Subcutaneous abdominal adipose tissue (tissue), 5 donors: ENCODE results near the gene MIER1.

Experiments
- H3K27ac ChIP-seq: one replicate; pipeline ENCODE4 v1.7.0; 2013; ENCODE audit warnings: low read depth, mild to moderate bottlenecking, inconsistent platforms, low read length, moderate library complexity
- H3K27me3 ChIP-seq, 5 donors: one replicate each; pipeline ENCODE4 v1.7.0; 2013; ENCODE audit warnings: low read length in 5 of 5, inconsistent platforms in 1 of 5; ENCODE audit not compliant: control insufficient read depth in 5 of 5, insufficient read depth in 4 of 5
- H3K36me3 ChIP-seq, 5 donors: one replicate each; pipeline ENCODE4 v1.7.0; 2013; ENCODE audit warnings: low read length in 5 of 5; ENCODE audit not compliant: control insufficient read depth in 5 of 5, insufficient read depth in 5 of 5
- H3K4me1 ChIP-seq, 5 donors: one replicate each; pipeline ENCODE4 v1.7.0; 2013; ENCODE audit warnings: low read length in 5 of 5, mild to moderate bottlenecking in 3 of 5, moderate library complexity in 1 of 5; ENCODE audit not compliant: control insufficient read depth in 5 of 5, insufficient read depth in 5 of 5
- H3K4me3 ChIP-seq, 5 donors: one replicate each; pipeline ENCODE4 v1.7.0; 2013; ENCODE audit warnings: low read length in 5 of 5, low read depth in 1 of 5
- H3K9ac ChIP-seq, 5 donors: one replicate each; pipeline ENCODE4 v1.7.0; 2013; ENCODE audit warnings: low read length in 5 of 5, mild to moderate bottlenecking in 4 of 5, moderate library complexity in 3 of 5
- H3K9me3 ChIP-seq, 5 donors: one replicate each; pipeline ENCODE4 v1.7.0; 2013; ENCODE audit warnings: low read length in 5 of 5; ENCODE audit not compliant: control insufficient read depth in 5 of 5
- donor health status: healthy.
- donor health status: healthy.
- donor health status: healthy.
- donor health status: healthy.
- donor health status: healthy.

Gene MIER1

DNA sequence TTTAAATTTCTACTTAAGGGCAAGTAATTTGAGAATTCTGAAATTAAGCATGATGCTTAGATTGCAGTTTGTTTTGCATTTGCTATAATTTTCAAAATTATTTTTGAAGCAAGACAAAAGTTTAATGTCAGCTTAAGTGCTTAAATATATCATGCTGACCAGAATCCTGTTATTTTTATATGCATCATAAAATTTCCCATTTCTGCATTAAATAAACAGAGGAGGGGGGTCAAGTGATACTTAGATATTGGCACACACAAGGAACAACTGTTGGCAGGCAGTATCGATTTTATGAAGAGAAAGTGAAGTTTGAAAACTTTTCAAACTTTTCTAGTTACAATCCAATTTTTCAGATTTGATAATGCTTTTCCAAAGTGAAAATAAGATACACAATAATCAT, 61.0 kb downstream of the MIER1 start:
- Histone ChIP-seq H3K4me3 (no peak overlapping the region), H3K9me3 (no peaks in the 10 kb centered on the region), H3K4me1 (peaks cover 0 to 7% (median 0%) of the 10 kb centered on the region in 5 donors), H3K27me3 (no peaks in the 10 kb centered on the region), H3K9ac (no peak overlapping the region), H3K27ac (no peak overlapping the region), H3K36me3 (peaks cover 26 to 47% (median 37%) of the 10 kb centered on the region in 5 donors)

DNA sequence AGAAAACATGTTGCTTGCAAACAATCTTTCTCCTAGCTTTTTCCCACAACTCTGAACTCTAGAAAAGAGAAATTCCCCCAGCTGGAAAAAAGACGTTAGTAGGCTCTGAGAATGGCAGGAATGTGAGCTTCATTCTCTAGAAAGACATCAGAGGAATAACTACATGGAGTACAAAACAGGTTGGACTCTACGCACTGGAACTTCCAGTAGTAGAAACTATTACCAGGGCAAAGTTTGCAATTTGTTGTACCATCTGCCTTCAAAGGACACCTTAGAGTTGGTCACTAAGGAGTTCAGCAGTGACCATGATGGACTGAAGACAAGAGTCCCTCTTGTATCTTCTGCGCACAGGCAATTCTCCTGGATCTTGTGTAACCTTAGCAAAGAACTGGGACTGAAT, 68.3 kb downstream of the MIER1 start:
- H3K9me3 ChIP-seq, result no peaks in the 10 kb centered on the region
- H3K27ac ChIP-seq, result no peak overlapping the region
- H3K4me1 ChIP-seq, result no peaks in the 10 kb centered on the region
- peaks cover 8 to 21% (median 14%) of the 10 kb centered on the region in 5 donors for H3K36me3 ChIP-seq
- H3K9ac ChIP-seq, result no peak overlapping the region
- H3K27me3 ChIP-seq, result no peaks in the 10 kb centered on the region
- no peak overlapping the region for H3K4me3 ChIP-seq

DNA sequence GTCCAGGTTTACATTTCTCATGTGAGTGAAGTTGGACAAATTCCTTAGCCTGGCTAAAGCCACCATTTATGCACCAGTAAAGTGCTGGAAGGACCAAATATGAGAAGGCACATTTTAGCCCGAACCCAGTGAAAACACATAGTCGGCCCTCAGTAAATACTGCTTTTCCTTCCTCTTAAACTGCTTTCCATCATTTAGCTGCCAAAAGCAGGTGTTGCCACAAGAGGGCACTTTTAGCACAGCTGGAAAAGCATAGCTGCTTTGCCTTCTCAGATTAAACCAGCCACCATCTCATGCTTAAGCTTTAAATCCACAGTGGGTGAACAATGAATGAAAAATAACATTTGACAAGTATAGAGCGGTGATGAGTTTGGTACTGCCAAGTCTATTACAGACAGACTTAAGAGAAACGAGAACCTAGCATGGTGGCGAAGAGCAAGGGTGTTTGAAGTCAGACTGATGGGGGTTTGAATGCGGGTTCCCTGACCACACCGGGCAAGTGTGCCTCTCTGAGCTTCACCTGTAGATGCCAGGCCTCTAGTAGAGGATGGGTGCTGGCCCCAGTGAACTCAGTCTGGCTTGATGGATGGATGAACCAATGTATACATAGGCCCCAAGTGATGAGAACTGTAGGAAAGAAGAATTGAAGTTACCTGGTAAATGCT, 71.4 kb downstream of the MIER1 start:
- Histone ChIP-seq H3K27ac (no peak overlapping the region), H3K27me3 (no peaks in the 10 kb centered on the region)

DNA sequence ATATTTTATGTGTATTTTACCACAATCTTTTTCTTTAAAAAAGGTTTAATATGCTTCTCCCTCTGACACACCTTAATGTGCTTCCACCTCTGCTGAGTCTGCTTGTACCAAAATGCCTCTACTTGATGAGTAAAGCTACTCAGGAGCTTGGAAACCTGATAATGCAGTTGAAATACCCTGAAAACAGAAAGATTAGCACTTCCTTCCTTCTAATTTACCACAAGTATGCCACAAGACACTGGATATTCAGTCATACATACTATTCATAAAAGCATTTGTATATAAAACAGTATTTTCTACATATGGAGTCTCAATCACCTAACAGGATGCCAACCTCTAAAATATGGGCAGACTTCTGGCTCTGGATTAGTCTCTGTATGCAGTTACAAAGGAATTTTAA, 74.2 kb downstream of the MIER1 start:
- Histone ChIP-seq H3K36me3 (peaks cover 16 to 36% (median 24%) of the 10 kb centered on the region in 5 donors), H3K4me1 (peaks cover 0 to 6% (median 0%) of the 10 kb centered on the region in 5 donors), H3K27me3 (no peaks in the 10 kb centered on the region), H3K4me3 (no peak overlapping the region), H3K9ac (no peak overlapping the region), H3K27ac (no peak overlapping the region), H3K9me3 (no peaks in the 10 kb centered on the region)

More for the DNA sequence above, 71.4 kb downstream of the MIER1 start:
- H3K9me3 ChIP-seq, result no peaks in the 10 kb centered on the region
- peaks cover 2 to 20% (median 10%) of the 10 kb centered on the region in 5 donors for H3K36me3 ChIP-seq
- H3K9ac ChIP-seq, result no peak overlapping the region
- no peaks in the 10 kb centered on the region for H3K4me1 ChIP-seq
- no peak overlapping the region for H3K4me3 ChIP-seq

DNA sequence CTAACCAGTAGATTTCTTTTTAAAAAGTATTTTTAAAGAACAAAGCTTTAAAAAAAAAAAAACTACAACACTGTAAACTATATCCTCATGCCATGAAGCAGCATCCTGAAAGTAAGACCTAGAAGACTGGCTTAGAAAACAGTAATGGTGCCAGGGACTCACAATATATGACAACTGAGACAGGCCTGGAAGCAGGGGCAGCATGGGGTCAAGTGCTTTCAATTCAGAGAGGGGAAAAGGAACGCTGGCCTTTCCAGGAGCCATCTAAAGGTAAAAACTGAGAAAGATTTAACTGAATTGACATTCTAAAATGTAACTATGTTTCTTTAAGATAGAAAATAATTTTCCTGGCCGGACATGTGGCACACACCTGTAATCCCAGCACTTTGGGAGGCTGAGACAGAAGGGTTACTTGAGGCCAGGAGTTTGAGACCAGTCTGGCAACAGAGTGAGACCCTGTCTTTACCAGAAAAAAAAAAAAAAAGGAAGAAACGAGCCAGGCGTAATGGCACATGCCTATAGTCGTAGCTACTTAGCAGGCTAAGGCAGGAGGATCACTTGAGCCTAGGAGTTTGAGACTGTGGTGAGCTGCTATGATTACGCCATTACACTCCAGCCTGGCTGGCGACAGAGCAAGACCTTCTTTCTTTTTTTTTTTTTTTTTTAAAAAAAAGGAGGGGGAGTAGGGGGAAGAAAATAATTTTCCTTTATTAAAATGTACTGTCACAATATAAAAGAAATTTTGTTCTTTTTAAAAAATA, 75.0 kb downstream of the MIER1 start:
- Histone ChIP-seq H3K4me1 (peaks cover 0 to 6% (median 0%) of the 10 kb centered on the region in 5 donors), H3K4me3 (no peak overlapping the region), H3K36me3 (peaks cover 20 to 43% (median 28%) of the 10 kb centered on the region in 5 donors), H3K27me3 (no peaks in the 10 kb centered on the region), H3K9me3 (no peaks in the 10 kb centered on the region), H3K27ac (no peak overlapping the region), H3K9ac (no peak overlapping the region)

DNA sequence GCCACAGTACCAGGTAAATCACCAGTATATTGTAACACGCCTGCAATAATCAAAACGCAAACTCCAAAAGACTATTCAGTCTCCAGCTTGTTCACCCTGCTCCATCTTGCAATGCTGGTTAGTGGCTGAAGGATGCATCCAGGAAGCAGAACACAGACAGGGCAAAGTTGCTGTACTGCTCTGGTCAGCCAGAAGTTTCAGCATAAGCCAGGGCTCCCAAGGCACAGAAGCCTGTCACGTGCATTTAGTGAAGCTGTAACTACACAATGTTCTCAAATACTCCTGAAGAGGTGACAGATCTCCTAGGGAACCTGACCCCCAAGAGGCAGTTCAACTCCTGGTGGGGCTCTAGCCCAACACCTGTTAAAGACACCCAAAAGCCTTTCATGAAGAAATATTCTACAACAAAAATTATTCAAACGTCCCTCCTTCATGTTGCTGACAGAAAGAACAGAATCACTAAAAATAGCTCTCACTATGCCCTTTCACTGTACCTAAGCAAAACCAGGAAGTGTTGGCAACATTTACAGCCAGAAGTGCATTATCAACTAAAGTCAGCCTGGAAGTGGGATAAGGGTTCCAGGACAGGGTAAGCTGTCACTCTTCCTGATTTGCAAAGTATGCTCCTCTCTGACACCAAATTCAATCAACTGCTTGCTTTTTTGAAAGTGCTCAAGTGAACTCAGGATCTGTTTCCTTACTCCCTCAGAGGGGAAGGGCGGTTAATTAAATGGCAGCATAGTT, 77.1 kb downstream of the MIER1 start:
- H3K4me1 ChIP-seq, result peaks cover 0 to 6% (median 0%) of the 10 kb centered on the region in 5 donors
- no peaks in the 10 kb centered on the region for H3K27me3 ChIP-seq
- H3K4me3 ChIP-seq, result no peak overlapping the region
- no peak overlapping the region for H3K27ac ChIP-seq
- H3K9me3 ChIP-seq, result no peaks in the 10 kb centered on the region
- H3K36me3 ChIP-seq, result peaks cover 20 to 40% (median 28%) of the 10 kb centered on the region in 5 donors
- H3K9ac ChIP-seq, result no peak overlapping the region

DNA sequence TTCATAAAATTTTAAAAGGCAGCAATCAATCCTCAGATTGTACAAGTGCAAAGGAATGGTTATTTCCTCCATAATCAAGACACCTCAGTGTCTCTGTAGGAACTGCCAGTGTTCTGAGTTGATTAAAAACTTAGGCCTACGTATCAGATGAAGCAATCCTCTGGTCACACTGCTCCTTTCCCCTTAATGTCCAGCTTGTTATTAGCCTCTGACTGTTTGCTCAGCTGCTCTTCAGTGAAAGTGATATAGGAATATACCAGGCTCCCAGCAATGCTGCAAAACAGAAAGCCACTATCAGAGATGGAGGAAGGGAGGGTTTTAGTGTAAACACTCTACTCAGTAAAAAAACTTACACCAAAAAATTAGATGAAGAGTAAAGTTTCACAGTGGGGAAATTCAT, 79.4 kb downstream of the MIER1 start:
- no peak overlapping the region for H3K27ac ChIP-seq
- H3K9me3 ChIP-seq, result no peaks in the 10 kb centered on the region
- peaks cover 21 to 37% (median 23%) of the 10 kb centered on the region in 5 donors for H3K36me3 ChIP-seq
- H3K4me1 ChIP-seq, result peaks cover 0 to 6% (median 0%) of the 10 kb centered on the region in 5 donors
- no peak overlapping the region for H3K4me3 ChIP-seq
- no peak overlapping the region for H3K9ac ChIP-seq
- no peaks in the 10 kb centered on the region for H3K27me3 ChIP-seq

DNA sequence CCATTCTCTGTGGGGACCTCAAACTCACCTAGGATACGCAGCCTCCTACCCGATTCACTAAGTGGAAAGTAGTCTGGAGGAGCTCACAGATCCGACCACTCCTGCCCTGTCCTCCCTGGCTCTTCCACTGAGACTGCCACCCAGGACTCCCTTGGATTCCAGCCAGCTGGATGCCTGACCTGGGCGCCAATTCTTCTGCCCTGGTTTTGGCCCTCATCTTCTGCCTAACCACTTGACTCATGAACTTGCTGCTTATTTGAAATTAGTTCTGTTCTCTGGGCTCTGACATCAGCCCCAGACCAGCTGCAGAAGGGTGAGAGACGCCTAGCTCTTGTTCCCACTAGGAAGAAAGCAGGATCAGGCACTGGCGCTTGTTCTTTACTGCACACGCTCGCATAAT, 80.3 kb downstream of the MIER1 start:
- Histone ChIP-seq H3K27me3 (no peaks in the 10 kb centered on the region), H3K9me3 (no peaks in the 10 kb centered on the region), H3K4me1 (peaks cover 0 to 6% (median 0%) of the 10 kb centered on the region in 5 donors), H3K27ac (no peak overlapping the region), H3K36me3 (peaks cover 21 to 42% (median 27%) of the 10 kb centered on the region in 5 donors), H3K9ac (no peak overlapping the region), H3K4me3 (no peak overlapping the region)

DNA sequence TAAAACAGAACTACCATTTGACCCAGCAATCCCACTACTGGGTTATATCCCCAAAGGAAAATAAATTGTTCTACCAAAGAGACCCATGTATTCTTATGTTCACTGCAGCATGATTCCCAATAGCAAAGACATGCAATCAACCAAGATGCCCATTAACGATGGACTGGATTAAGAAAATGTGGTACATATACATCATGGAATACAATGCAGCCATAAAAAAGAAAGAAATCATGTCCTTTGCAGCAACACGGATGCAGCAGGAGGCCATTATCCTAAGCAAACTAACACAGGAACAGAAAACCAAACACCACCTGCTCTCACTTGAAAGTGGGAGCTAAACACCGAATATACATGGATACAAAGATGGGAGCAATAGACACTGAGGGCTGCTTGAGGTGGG, 85.0 kb downstream of the MIER1 start:
- Histone ChIP-seq H3K27ac (no peak overlapping the region), H3K4me3 (no peak overlapping the region), H3K27me3 (no peaks in the 10 kb centered on the region), H3K4me1 (no peaks in the 10 kb centered on the region), H3K9ac (no peak overlapping the region), H3K36me3 (peaks cover 8 to 24% (median 9%) of the 10 kb centered on the region in 5 donors), H3K9me3 (no peaks in the 10 kb centered on the region)

DNA sequence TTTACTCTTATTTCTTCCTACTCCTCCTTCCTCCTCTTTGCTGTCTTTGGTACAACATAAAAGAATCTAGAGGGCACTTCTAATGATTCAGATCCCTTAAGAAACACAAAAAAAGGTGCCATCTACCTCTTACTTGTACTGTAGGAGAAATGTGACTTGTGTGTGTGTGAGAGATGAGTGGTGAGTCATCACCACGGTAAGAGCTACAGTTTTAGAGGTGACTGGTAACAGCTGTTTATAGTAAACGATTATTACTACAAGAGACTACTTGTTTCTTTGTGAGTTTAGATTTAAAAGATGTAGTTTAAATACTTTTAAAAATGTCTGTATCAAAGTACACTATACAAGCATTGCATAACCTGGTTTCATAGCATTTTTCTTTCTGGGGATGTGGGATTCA, 88.8 kb downstream of the MIER1 start:
- peaks cover 7 to 20% (median 12%) of the 10 kb centered on the region in 5 donors for H3K36me3 ChIP-seq
- H3K9ac ChIP-seq, result no peak overlapping the region
- H3K4me3 ChIP-seq, result no peak overlapping the region
- no peaks in the 10 kb centered on the region for H3K27me3 ChIP-seq
- H3K27ac ChIP-seq, result no peak overlapping the region
- no peaks in the 10 kb centered on the region for H3K4me1 ChIP-seq
- H3K9me3 ChIP-seq, result no peaks in the 10 kb centered on the region
